Measurements from ENCODE around the gene NTSR2. TPM values are rescaled to one million over a fixed set of nuclear protein-coding genes. Genes with fewer than 3 reads are reported as not detected.

Gene NTSR2
- total and polyA plus RNA-seq, 12 donors, result 0.10 to 0.15 TPM; not detected in 10

DNA sequence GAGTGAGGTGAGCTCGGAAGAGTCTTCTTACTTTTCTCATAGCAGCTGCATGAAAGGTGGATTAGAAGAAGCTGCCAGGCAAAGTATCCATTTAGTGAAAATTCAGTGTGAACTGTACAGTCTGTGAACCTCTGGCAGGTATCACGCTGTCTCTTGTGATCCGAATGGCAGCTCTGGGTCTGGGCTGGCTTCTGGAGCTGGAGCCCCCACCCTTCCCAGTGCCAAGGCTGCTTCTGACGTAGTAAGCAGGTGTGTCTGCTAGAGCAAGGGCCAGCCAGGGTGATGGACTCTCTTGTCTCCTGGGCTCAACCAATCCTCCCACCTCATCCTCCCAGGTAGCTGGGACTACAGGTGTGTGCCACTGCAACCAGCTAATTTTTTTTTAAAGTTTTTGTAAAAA, 14.0 kb upstream of the NTSR2 start:
- intact Hi-C loops (cut with DNase I), result loop anchor here in 4 of 10 donors (5.0 to 10.0 kb wide), 2 partner anchors 202 to 209 kb away; no protein-coding TSS in a partner anchor
- ATAC-seq, result no peak
- H3K4me1 ChIP-seq, result peaks cover 0 to 16% (median 13%) of the 10 kb centered on the region in 9 donors

GRCh38 chr2:11683476-11683875, 13.5 kb upstream of the NTSR2 start:
- Histone ChIP-seq H3K36me3 (no peaks in the 10 kb centered on the region), H3K4me1 (peaks cover 0 to 11% (median 8%) of the 10 kb centered on the region in 9 donors), H3K4me3 (no peak overlapping the region), H3K27ac (no peak overlapping the region), H3K9me3 (no peaks in the 10 kb centered on the region), H3K27me3 (peaks cover 0 to 26% (median 11%) of the 10 kb centered on the region in 7 donors)
- intact Hi-C loops (cut with DNase I), result loop anchor here in 4 of 10 donors (5.0 to 10.0 kb wide), 2 partner anchors 201 to 209 kb away; no protein-coding TSS in a partner anchor
- 50 to 54% methylated on average over 9 of the region's 9 CpGs for WGBS, 2 donors
- ATAC-seq (no peak), DNase-seq (no peak)
- TF ChIP-seq, protein P1, sequence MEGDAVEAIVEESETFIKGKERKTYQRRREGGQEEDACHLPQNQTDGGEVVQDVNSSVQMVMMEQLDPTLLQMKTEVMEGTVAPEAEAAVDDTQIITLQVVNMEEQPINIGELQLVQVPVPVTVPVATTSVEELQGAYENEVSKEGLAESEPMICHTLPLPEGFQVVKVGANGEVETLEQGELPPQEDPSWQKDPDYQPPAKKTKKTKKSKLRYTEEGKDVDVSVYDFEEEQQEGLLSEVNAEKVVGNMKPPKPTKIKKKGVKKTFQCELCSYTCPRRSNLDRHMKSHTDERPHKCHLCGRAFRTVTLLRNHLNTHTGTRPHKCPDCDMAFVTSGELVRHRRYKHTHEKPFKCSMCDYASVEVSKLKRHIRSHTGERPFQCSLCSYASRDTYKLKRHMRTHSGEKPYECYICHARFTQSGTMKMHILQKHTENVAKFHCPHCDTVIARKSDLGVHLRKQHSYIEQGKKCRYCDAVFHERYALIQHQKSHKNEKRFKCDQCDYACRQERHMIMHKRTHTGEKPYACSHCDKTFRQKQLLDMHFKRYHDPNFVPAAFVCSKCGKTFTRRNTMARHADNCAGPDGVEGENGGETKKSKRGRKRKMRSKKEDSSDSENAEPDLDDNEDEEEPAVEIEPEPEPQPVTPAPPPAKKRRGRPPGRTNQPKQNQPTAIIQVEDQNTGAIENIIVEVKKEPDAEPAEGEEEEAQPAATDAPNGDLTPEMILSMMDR (IDR thresholded peaks at IDR 0.05), result no peak

More for the DNA sequence above, 14.0 kb upstream of the NTSR2 start:
- no peaks in the 10 kb centered on the region for H3K9me3 ChIP-seq
- H3K27me3 ChIP-seq, result peaks cover 0 to 26% (median 11%) of the 10 kb centered on the region in 7 donors
- H3K4me3 ChIP-seq, result no peak overlapping the region
- TF ChIP-seq, protein P1 (IDR thresholded peaks at IDR 0.05), result no peak
- H3K27ac ChIP-seq, result no peak overlapping the region
- WGBS, 2 donors, result 76 to 80% methylated on average over 4 of the region's 4 CpGs
- no peaks in the 10 kb centered on the region for H3K36me3 ChIP-seq
- DNase-seq, result no peak

DNA sequence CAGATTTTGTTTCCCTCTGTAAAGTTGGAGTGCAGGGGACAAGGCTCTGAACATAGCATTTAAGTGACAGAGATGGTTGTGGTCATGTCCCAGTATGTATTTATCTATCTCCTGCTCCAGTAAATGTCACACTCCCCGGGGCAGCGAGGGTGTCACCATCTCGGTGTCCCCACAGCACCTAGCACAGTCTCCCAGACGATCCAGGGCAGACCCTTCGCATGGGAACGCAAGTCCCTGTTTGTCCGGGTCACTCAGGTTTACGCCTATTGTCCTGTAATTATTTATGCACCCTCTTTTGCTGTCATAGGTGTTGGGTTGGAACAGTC, 12.6 kb upstream of the NTSR2 start:
- Histone ChIP-seq H3K27ac (no peak overlapping the region), H3K36me3 (no peaks in the 10 kb centered on the region), H3K4me1 (peaks cover 0 to 2% (median under 1%) of the 10 kb centered on the region in 9 donors), H3K4me3 (no peak overlapping the region), H3K27me3 (peaks cover 0 to 31% (median 16%) of the 10 kb centered on the region in 7 donors), H3K9me3 (no peaks in the 10 kb centered on the region)
- TF ChIP-seq, protein P1 (IDR thresholded peaks at IDR 0.05), result no peak
- intact Hi-C loops (cut with DNase I), result loop anchor here in 4 of 10 donors (5.0 to 10.0 kb wide), 2 partner anchors 200 to 208 kb away; no protein-coding TSS in a partner anchor
- DNase-seq, result no peak
- ATAC-seq, result no peak
- WGBS, 2 donors, result 92 to 93% methylated on average over 8 of the region's 8 CpGs

DNA sequence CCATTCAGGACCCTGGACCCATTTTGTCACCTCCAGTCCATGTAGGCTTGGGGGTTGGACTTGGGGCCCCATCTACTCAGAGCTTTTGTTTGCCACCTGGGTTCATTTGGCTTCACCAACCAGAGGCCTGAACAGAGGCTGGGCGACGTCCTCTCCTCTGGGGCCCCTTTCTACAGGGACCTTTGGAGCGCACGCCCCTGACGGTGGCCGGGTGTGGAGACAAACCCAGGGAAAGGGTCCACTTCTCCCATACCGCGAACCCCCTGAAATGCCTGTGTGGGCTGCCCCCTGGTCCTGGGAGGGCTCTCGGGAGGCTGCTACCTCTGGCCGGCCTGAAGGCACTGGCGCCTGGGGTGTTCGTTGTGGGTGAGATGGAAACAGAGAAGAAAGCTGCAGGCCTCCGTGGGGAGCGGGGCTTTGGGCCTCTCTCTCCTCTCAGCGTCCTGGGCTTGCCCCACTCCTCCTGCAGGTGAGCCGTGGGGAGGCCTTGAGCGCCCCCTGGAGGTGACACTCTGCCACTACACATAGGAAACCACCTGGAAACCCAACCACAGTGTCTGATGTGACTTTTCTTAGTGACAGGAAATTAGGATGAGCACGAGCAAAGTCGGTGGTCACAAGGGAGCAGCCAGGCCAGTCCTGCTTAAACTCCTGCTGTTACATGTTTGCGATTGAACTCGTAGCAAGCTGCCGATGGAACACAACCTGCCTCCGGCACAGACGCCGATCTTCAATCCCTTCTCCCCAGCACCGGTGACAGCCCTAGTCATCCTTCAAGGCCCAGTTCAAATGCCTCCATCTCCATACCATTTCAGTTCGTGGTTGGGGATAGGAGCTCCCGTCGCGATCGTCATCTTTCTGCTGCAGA, 12.0 kb upstream of the NTSR2 start:
- TF ChIP-seq, protein P1 (IDR thresholded peaks at IDR 0.05), result peak; percentile 37 to 79 (median 70)
- DNase-seq, result no peak
- peaks cover 0 to 31% (median 19%) of the 10 kb centered on the region in 7 donors for H3K27me3 ChIP-seq
- no peak overlapping the region for H3K27ac ChIP-seq
- no peaks in the 10 kb centered on the region for H3K9me3 ChIP-seq
- ATAC-seq, result peak in 3 of 8 donors; percentile 16 to 34 (median 31)
- 62 to 64% methylated on average over 31 of the region's 31 CpGs for WGBS, 2 donors
- no peak overlapping the region for H3K4me3 ChIP-seq
- peaks cover 0 to 7% (median 0%) of the 10 kb centered on the region in 9 donors for H3K4me1 ChIP-seq
- no peaks in the 10 kb centered on the region for H3K36me3 ChIP-seq
- intact Hi-C loops (cut with DNase I), result loop anchor here in 4 of 10 donors (5.0 to 10.0 kb wide), 2 partner anchors 200 to 207 kb away; no protein-coding TSS in a partner anchor
